HCT116 (cell line): ENCODE measurements around the gene ROGDI. TPM values are rescaled to one million over a fixed set of nuclear protein-coding genes. Genes with fewer than 3 reads are reported as not detected.

ENCODE experiments used
- ATAC-seq: fragments of 200-7000 bp; cut with Tn5 transposase; 2 replicates; pipeline ENCODE4 v1.9.1; 2020; ENCODE audit warnings: mild to moderate bottlenecking, moderate library complexity
- BruUV-seq: library from RNA; stranded (reverse); fragments of 400-500 nt; replicated peaks from 2 replicates; lab custom pipeline; 2021; lab: Mats Ljungman, UMichigan
- CTCF ChIA-PET: fragments of 300-600 bp; sonication (Branson Sonifier 250); formaldehyde crosslinking; loops from one replicate; lab custom pipeline; 2021; ENCODE audit warnings: antibody characterized with exemption; lab: Charles Lee
- POLR2A ChIA-PET: fragments of 300-600, 350-600 bp; sonication (Branson Sonifier 250); formaldehyde crosslinking; loops from one replicate; lab custom pipeline; 2021; ENCODE audit warnings: antibody characterized with exemption; lab: Charles Lee
- RAD21 ChIA-PET, 2 experiments: fragments of 300-600 bp; sonication (Branson Sonifier 250); formaldehyde crosslinking; loops; one replicate each; lab custom pipeline; 2023; ENCODE audit warnings: low total read pairs in 2 of 2; ENCODE audit not compliant: uncharacterized antibody in 2 of 2, unreplicated experiment in 2 of 2, low non-redundant PET in 1 of 2; lab: Charles Lee
- DNase-seq: peaks from one replicate; pipeline ENCODE4 v3.0.0-alpha.2; 2010; ENCODE audit warnings: low read depth, low spot score
- H2AFZ ChIP-seq: fragments of 200-600 bp; shearing (Covaris generic), sonication (generic); 2 replicates; pipeline ENCODE4 v1.6.1; 2017; ENCODE audit warnings: low read depth, mixed run types, mixed read lengths, antibody characterized with exemption, low read length; ENCODE audit not compliant: poor library complexity, severe bottlenecking
- H3K27ac ChIP-seq: 2 replicates; pipeline ENCODE4 v1.5.1; 2012; ENCODE audit warnings: low read depth, low read length
- H3K27me3 ChIP-seq: fragments of 200-600 bp; sonication (generic); 2 replicates; pipeline ENCODE4 v1.6.1; 2016; ENCODE audit warnings: mixed run types, low read length, mixed read lengths; ENCODE audit not compliant: insufficient read depth
- H3K36me3 ChIP-seq, 2 experiments: fragments of 200-500 bp in 1 of 2; fragments of 200-600 bp in 1 of 2; sonication (Bioruptor generic) in 1 of 2; sonication (generic) in 1 of 2; 2 replicates each; pipeline versions ENCODE4 v1.5.1 to v1.6.1; 2014 to 2016; ENCODE audit warnings: low read length in 2 of 2, inconsistent platforms in 1 of 2, mixed read lengths in 1 of 2, mixed run types in 1 of 2; ENCODE audit not compliant: insufficient read depth in 2 of 2, control insufficient read depth in 1 of 2
- H3K4me1 ChIP-seq, 2 experiments: fragments of 200-600 bp in 1 of 2; sonication (generic) in 1 of 2; 2 replicates each; pipeline versions ENCODE4 v1.5.1 to v1.6.1; 2012 to 2017; ENCODE audit warnings: low read length in 2 of 2, inconsistent platforms in 1 of 2, mild to moderate bottlenecking in 1 of 2, mixed read lengths in 1 of 2, mixed run types in 1 of 2, moderate library complexity in 1 of 2; ENCODE audit not compliant: insufficient read depth in 2 of 2, control insufficient read depth in 1 of 2
- H3K4me2 ChIP-seq: fragments of 200-600 bp; sonication (generic); 2 replicates; pipeline ENCODE4 v1.6.1; 2017; ENCODE audit warnings: mixed run types, low read length, mixed read lengths
- H3K4me3 ChIP-seq, 2 experiments: fragments of 200-600 bp in 1 of 2; sonication (generic) in 1 of 2; replicated peaks in 1 of 2; 2 replicates each; pipeline ENCODE4 v1.5.1; 2011 to 2016; ENCODE audit warnings: low read length in 2 of 2, control low read depth in 1 of 2, low read depth in 1 of 2, mild to moderate bottlenecking in 1 of 2, mixed read lengths in 1 of 2, mixed run types in 1 of 2
- H3K79me2 ChIP-seq: fragments of 200-600 bp; sonication (generic); 2 replicates; pipeline ENCODE4 v1.6.1; 2017; ENCODE audit warnings: mild to moderate bottlenecking, mixed run types, low read length, moderate library complexity, mixed read lengths; ENCODE audit not compliant: insufficient read depth
- H3K9ac ChIP-seq: fragments of 200-600 bp; sonication (generic); 2 replicates; pipeline ENCODE4 v1.6.1; 2016; ENCODE audit warnings: low read length, mixed read lengths
- H3K9me2 ChIP-seq: fragments of 200-600 bp; sonication (generic), shearing (Covaris generic); 2 replicates; pipeline ENCODE4 v1.6.1; 2017; ENCODE audit warnings: mixed run types, mild to moderate bottlenecking, moderate library complexity; ENCODE audit not compliant: insufficient read depth
- H3K9me3 ChIP-seq, 2 experiments: fragments of 200-500 bp in 1 of 2; fragments of 200-600 bp in 1 of 2; sonication (Bioruptor generic) in 1 of 2; sonication (generic) in 1 of 2; 2 replicates each; pipeline ENCODE4 v1.6.1; 2014 to 2017; ENCODE audit warnings: low read length in 2 of 2, mixed read lengths in 2 of 2, inconsistent platforms in 1 of 2, low read depth in 1 of 2, mild to moderate bottlenecking in 1 of 2, mixed run types in 1 of 2, moderate library complexity in 1 of 2; ENCODE audit not compliant: control insufficient read depth in 1 of 2, insufficient read depth in 1 of 2
- H4K20me1 ChIP-seq: fragments of 200-600 bp; sonication (generic), shearing (Covaris generic); 2 replicates; pipeline ENCODE4 v1.6.1; 2017; ENCODE audit warnings: mixed run types, mild to moderate bottlenecking, moderate library complexity; ENCODE audit not compliant: insufficient read depth
- CBX3 ChIP-seq: IDR thresholded peaks from 2 replicates; pipeline ENCODE4 v1.6.1; 2012; ENCODE audit warnings: low read depth
- CTCF ChIP-seq, 3 experiments: fragments of 200-600 bp in 1 of 3; sonication (generic) in 1 of 3; IDR thresholded peaks in 2 of 3; conservative IDR thresholded peaks in 1 of 3; 2 replicates each; pipeline ENCODE4 v1.5.1; 2012 to 2017; ENCODE audit warnings: low read depth in 2 of 3, low read length in 2 of 3, antibody characterized with exemption in 1 of 3, borderline replicate concordance in 1 of 3, control low read depth in 1 of 3, mild to moderate bottlenecking in 1 of 3, mixed read lengths in 1 of 3, mixed run types in 1 of 3, moderate library complexity in 1 of 3; ENCODE audit not compliant: insufficient read depth in 1 of 3
- EGR1 ChIP-seq: IDR thresholded peaks from 2 replicates; pipeline ENCODE4 v1.6.1; 2012; ENCODE audit warnings: low read depth
- ELF1 ChIP-seq: IDR thresholded peaks from 2 replicates; pipeline ENCODE4 v1.6.1; 2012; ENCODE audit warnings: low read depth, borderline replicate concordance
- EZH2 ChIP-seq: fragments of 200-600 bp; sonication (generic); IDR thresholded peaks from 2 replicates; pipeline ENCODE4 v1.6.1; 2017; ENCODE audit warnings: antibody characterized with exemption, mixed run types
- EZH2phosphoT487 ChIP-seq: fragments of 200-600 bp; IDR thresholded peaks from 2 replicates; pipeline ENCODE4 v1.6.1; 2018; ENCODE audit warnings: antibody characterized with exemption, borderline replicate concordance
- POLR2A ChIP-seq: IDR thresholded peaks from 2 replicates; pipeline ENCODE4 v1.7.0; 2011; ENCODE audit warnings: borderline replicate concordance; ENCODE audit not compliant: insufficient read depth, insufficient read length; ENCODE audit errors: extremely low read depth
- POLR2AphosphoS5 ChIP-seq: IDR thresholded peaks from 2 replicates; pipeline ENCODE4 v1.6.1; 2011; ENCODE audit warnings: mild to moderate bottlenecking, low read depth, low read length, moderate library complexity
- RAD21 ChIP-seq: IDR thresholded peaks from 2 replicates; pipeline ENCODE4 v1.6.1; 2012; ENCODE audit warnings: low read depth, mild to moderate bottlenecking
- SIN3A ChIP-seq: IDR thresholded peaks from 2 replicates; pipeline ENCODE4 v1.6.1; 2012; ENCODE audit warnings: low read depth
- SP1 ChIP-seq: IDR thresholded peaks from 2 replicates; pipeline ENCODE4 v1.6.1; 2012; ENCODE audit warnings: low read depth
- TCF7L2 ChIP-seq: IDR thresholded peaks from 2 replicates; pipeline ENCODE4 v1.7.0; 2011; ENCODE audit warnings: borderline replicate concordance, inconsistent platforms; ENCODE audit not compliant: insufficient read depth, insufficient read length; ENCODE audit errors: extremely low read depth
- YY1 ChIP-seq: IDR thresholded peaks from 2 replicates; pipeline ENCODE4 v1.6.1; 2011; ENCODE audit warnings: low read length, low read depth, moderate library complexity, mild to moderate bottlenecking; ENCODE audit not compliant: insufficient replicate concordance; ENCODE audit errors: extremely low read depth
- ZBTB33 ChIP-seq: IDR thresholded peaks from 2 replicates; pipeline ENCODE4 v1.6.1; 2011; ENCODE audit warnings: mild to moderate bottlenecking, low read length, moderate library complexity; ENCODE audit not compliant: insufficient replicate concordance; ENCODE audit errors: extremely low read depth
- ZFX ChIP-seq: fragments of 450-650 bp; IDR thresholded peaks from 2 replicates; pipeline ENCODE4 v1.6.1; 2017
- ZNF274 ChIP-seq: fragments of 200-500 bp; sonication (Bioruptor generic); IDR thresholded peaks from 2 replicates; pipeline ENCODE4 v1.6.1; 2014; ENCODE audit warnings: mild to moderate bottlenecking, low read depth, low read length, inconsistent platforms
- intact Hi-C: fragments of 100-400 bp; cut with micrococcal nuclease; formaldehyde crosslinking; loops from 2 replicates; pipeline ENCODE4 v1.10.0; 2022
- total RNA-seq: library from RNA; stranded (reverse); gene quantifications from one replicate; pipeline ENCODE4 v1.2.1, GENCODE V29; 2021; ENCODE audit not compliant: unreplicated experiment

The ROGDI gene
- total RNA-seq, 1 experiment from 2014 or later, result 20.1 TPM

GRCh38 chr16:4811242-4811641 is 8.8 kb upstream of the ROGDI start:
- POLR2A ChIA-PET, result no interaction called here
- no peak overlapping the region for H3K4me2 ChIP-seq
- H3K4me3 ChIP-seq, result no peak overlapping the region
- no peaks in the 10 kb centered on the region for H3K9me2 ChIP-seq
- no peaks in the 10 kb centered on the region for H3K9me3 ChIP-seq
- no peak overlapping the region for H2AFZ ChIP-seq
- intact Hi-C loops, result no loop called here
- DNase-seq (no peak), ATAC-seq (peak; percentile 53; the same call in 1 of the 2 replicates)
- H3K79me2 ChIP-seq, result no peaks in the 10 kb centered on the region
- BruUV-seq, result no TSS peak
- no peaks in the 10 kb centered on the region for H3K27me3 ChIP-seq
- H3K9ac ChIP-seq, result no peak overlapping the region
- H4K20me1 ChIP-seq, result no peaks in the 10 kb centered on the region
- no peaks in the 10 kb centered on the region for H3K4me1 ChIP-seq
- H3K36me3 ChIP-seq, result peaks cover 34 to 35% of the 10 kb centered on the region in 2 experiments
- CTCF ChIA-PET, result no interaction called here
- RAD21 ChIA-PET, result no interaction called here
- H3K27ac ChIP-seq, result no peak overlapping the region
- no peak for TF ChIP-seq RAD21
- TF ChIP-seq POLR2A, result no peak
- TF ChIP-seq TCF7L2, result no peak
- no peak for TF ChIP-seq EZH2phosphoT487
- TF ChIP-seq SP1, result no peak

- Histone ChIP-seq H3K36me3 (peaks cover 22 to 27% of the 10 kb centered on the region in 2 experiments; a peak in 3 of 4 replicates), H3K4me2 (no peak overlapping the region), H2AFZ (no peak overlapping the region), H3K9me2 (no peaks in the 10 kb centered on the region), H3K27me3 (no peaks in the 10 kb centered on the region), H3K9ac (no peak overlapping the region), H4K20me1 (no peaks in the 10 kb centered on the region), H3K9me3 (no peaks in the 10 kb centered on the region), H3K4me3 (no peak overlapping the region), H3K4me1 (peaks cover 9 to 15% of the 10 kb centered on the region in 2 experiments), H3K79me2 (no peaks in the 10 kb centered on the region), H3K27ac (no peak overlapping the region)
- ChIA-PET POLR2A (no interaction called here), CTCF (no interaction called here), RAD21 (no interaction called here)
- ATAC-seq (no peak), DNase-seq (no peak)
- no TSS peak for BruUV-seq
- TF ChIP-seq POLR2A (no peak), EZH2phosphoT487 (no peak), TCF7L2 (no peak), YY1 (no peak), CTCF (IDR thresholded peaks at IDR 0.05 in 2 of 3, conservative IDR thresholded peaks at IDR 0.05 in 1 of 3; ENCODE audit: borderline replicate concordance in 1 of 3, insufficient read depth in 1 of 3, low read depth in 2 of 3, low read length in 2 of 3) (no peak), ZBTB33 (no peak), SP1 (no peak), ELF1 (no peak), ZNF274 (no peak), EGR1 (no peak), SIN3A (no peak), EZH2 (no peak), ZFX (no peak), POLR2AphosphoS5 (no peak), CBX3 (no peak)
- intact Hi-C loops, result no loop called here
Measured at GRCh38 chr16:4806280-4806679, 3.8 kb upstream of the ROGDI start.
